PFSK-1 (cell line): ENCODE measurements around the gene RASGRF1.

Source experiments
- POLR2AphosphoS5 ChIP-seq: IDR thresholded peaks from 2 replicates; pipeline ENCODE4 v1.6.1; 2012; ENCODE audit warnings: low read depth, mild to moderate bottlenecking, control low read depth, low read length, moderate library complexity
- SIN3A ChIP-seq: IDR thresholded peaks from 2 replicates; pipeline ENCODE4 v1.6.1; 2012; ENCODE audit warnings: mild to moderate bottlenecking, low read length, moderate library complexity, borderline replicate concordance; ENCODE audit not compliant: insufficient read depth
- TF ChIP-seq, protein P1 (sequence below), 2 experiments: IDR thresholded peaks; 2 replicates each; pipeline versions ENCODE4 v1.6.1 to v1.8.0; 2011 to 2012; ENCODE audit warnings: low read depth in 2 of 2, low read length in 2 of 2, control low read depth in 1 of 2, inconsistent platforms in 1 of 2, mild to moderate bottlenecking in 1 of 2, moderate library complexity in 1 of 2; ENCODE audit not compliant: insufficient read depth in 1 of 2

DNA sequence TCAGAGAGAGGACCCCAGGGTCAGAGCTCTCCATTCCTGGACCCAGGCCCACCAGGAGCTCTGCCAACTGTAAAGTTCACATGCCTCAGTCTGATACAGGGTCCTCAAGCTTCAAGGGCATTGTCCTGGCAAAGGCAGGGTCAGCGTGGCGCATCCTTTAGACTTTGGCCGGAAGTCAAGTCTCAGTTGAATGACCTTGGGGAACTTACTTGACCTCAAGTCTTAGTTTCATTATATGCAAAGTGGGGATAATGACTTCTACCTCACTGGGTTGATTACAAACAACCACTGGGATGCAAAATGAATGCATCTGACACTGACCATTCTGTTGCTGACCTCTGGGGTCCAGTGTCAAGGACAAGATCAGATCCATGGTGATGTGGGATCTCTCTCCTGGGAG is 75.2 kb downstream of the RASGRF1 start:
- no peak for TF ChIP-seq POLR2AphosphoS5
- TF ChIP-seq SIN3A, result no peak
- TF ChIP-seq, protein P1, sequence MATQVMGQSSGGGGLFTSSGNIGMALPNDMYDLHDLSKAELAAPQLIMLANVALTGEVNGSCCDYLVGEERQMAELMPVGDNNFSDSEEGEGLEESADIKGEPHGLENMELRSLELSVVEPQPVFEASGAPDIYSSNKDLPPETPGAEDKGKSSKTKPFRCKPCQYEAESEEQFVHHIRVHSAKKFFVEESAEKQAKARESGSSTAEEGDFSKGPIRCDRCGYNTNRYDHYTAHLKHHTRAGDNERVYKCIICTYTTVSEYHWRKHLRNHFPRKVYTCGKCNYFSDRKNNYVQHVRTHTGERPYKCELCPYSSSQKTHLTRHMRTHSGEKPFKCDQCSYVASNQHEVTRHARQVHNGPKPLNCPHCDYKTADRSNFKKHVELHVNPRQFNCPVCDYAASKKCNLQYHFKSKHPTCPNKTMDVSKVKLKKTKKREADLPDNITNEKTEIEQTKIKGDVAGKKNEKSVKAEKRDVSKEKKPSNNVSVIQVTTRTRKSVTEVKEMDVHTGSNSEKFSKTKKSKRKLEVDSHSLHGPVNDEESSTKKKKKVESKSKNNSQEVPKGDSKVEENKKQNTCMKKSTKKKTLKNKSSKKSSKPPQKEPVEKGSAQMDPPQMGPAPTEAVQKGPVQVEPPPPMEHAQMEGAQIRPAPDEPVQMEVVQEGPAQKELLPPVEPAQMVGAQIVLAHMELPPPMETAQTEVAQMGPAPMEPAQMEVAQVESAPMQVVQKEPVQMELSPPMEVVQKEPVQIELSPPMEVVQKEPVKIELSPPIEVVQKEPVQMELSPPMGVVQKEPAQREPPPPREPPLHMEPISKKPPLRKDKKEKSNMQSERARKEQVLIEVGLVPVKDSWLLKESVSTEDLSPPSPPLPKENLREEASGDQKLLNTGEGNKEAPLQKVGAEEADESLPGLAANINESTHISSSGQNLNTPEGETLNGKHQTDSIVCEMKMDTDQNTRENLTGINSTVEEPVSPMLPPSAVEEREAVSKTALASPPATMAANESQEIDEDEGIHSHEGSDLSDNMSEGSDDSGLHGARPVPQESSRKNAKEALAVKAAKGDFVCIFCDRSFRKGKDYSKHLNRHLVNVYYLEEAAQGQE (IDR thresholded peaks at IDR 0.05; ENCODE audit: insufficient read depth in 1 of 2, low read depth in 2 of 2, low read length in 2 of 2), result no peak
